Esophagus squamous epithelium (tissue), 4 donors: ENCODE data around the gene STARD9.

Experiments used
- POLR2A ChIP-seq, 4 donors: fragments of 450-650 bp; IDR thresholded peaks; one replicate each; pipeline ENCODE4 v1.6.1; 2017; ENCODE audit warnings: antibody characterized with exemption in 4 of 4, mild to moderate bottlenecking in 4 of 4, moderate library complexity in 3 of 4
- TF ChIP-seq, protein P1 (sequence below), 6 experiments: fragments of 450-650 bp in 4 of 6; fragments of 200-600 bp in 2 of 6; sonication (generic) in 2 of 6; IDR thresholded peaks; one replicate each; pipeline ENCODE4 v1.5.1; 2016 to 2019; ENCODE audit warnings: antibody characterized with exemption in 6 of 6, mild to moderate bottlenecking in 4 of 6, moderate library complexity in 4 of 6

DNA sequence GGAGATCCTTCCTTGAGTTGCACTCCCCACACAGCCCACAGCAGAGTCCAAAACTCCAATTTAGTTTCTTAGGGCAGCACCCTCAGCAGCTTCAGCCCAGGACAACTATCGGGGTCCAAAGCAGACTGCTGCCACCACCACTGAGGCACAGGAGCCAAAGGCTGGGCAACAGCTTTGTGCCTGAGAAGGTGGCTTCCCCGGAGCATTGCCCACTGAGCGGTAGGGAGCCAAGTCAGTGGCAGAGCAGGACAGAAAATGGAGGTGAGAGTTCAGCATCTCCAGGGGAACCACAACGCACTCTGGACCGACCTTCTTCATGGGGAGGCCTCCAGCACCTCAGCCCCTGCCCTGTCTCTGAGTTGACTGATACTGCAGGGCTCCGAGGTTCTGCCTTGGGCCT, 118.1 kb downstream of the STARD9 start:
- TF ChIP-seq, protein P1, sequence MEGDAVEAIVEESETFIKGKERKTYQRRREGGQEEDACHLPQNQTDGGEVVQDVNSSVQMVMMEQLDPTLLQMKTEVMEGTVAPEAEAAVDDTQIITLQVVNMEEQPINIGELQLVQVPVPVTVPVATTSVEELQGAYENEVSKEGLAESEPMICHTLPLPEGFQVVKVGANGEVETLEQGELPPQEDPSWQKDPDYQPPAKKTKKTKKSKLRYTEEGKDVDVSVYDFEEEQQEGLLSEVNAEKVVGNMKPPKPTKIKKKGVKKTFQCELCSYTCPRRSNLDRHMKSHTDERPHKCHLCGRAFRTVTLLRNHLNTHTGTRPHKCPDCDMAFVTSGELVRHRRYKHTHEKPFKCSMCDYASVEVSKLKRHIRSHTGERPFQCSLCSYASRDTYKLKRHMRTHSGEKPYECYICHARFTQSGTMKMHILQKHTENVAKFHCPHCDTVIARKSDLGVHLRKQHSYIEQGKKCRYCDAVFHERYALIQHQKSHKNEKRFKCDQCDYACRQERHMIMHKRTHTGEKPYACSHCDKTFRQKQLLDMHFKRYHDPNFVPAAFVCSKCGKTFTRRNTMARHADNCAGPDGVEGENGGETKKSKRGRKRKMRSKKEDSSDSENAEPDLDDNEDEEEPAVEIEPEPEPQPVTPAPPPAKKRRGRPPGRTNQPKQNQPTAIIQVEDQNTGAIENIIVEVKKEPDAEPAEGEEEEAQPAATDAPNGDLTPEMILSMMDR (IDR thresholded peaks at IDR 0.05) = no peak
- no peak for TF ChIP-seq POLR2A (IDR thresholded peaks at IDR 0.05)
